Nucleus accumbens (tissue), 56 donors: ENCODE results near the gene GPR6.
A peak's percentile ranks its signal among the peaks of the same experiment; 100 is the strongest.

Experiments
- DNase-seq, 56 donors: peaks; one replicate each; lab custom pipeline; 2025; lab: John Stamatoyannopoulos, UW

GPR6 gene

DNA sequence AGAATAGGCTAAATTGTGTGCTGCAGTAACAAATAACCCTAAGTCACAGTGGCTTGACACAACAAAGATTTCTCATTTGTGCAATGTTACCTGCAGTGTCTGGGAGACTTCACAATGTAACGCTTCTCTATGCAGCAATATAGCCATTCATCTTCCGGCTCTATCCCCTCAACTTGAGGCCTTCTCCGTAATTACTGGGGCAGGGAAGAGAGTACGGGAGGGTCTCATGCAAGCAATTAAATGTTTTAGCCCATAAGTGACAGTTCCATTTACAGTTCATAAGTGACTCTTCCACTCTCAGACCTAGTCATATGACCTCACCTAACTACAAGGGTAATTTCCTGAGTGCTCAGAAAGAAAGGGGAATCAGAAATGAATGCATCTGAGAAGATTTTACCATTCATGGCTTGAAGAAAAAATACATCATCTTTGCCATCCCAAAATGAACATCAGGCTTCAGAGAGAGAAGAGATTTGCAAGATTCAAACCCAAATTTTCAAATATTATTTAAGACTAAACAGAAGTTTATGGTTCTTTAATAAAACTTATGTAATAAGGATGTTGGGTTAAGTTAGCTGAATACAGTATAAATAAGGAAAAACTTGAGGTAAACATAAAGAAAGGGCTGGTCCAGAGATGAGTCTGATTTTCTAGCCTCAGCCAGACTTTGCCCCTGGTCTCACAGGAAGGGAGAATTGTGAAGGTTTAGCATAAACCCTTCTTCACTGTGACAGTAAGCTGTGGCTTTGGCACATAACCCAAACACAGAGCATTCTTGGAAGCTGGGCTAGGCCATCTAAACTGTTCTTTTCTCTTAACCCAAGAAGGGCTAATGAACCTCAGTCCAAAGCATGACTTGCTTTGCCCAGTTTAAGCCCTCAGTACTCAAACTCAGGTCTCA lies 13.3 kb downstream of the GPR6 start:
- no peak for DNase-seq

DNA sequence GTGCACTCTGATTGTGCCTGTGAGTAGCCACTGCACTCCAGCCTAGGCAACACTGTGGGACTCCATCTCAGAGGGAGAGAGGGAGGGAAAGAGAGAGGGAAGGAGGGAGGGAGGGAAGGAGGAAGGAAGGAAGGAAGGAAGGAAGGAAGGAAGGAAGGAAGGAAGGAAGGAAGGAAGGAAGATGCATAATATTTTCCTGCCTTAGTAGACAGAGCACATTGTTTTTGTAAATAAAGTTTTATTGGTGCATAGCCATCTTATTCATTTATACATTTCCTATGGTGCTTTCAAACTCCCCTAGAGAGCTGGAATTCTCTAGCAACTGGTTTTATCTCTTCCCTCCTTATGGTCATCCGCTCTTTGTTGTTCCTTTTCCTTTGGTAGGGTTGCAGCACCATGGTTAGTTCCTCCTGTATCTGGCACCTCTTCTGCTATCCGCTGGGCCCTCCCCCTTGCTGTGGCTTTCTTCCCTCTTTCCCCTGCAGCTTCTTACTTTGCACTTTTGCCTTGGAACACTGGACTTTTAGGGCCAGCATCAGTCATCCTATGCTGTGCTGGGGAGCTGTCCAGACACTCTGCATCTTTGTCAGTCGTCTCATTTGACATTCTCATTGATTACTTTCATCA lies 20.2 kb downstream of the GPR6 start:
- DNase-seq, result no peak

DNA sequence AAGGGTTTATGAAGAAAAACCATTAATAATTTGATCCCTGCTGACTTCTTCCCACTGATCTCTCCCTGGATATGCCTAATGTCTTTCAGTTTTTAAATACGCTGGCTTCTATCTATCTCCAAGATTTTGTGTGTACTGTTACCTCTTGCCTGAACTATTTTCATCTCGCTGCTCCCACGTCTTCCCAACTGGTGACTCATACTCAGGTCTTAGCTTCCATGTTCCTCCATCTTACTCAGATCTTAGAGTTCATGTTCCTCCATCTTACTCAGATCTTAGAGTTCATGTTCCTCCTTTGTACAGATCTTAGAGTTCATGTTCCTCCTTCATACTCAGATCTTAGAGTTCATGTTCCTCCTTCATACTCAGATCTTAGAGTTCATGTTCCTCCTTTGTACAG lies 21.6 kb downstream of the GPR6 start:
- DNase-seq, result peak in 4 of 56 donors; percentile 5 to 46 (median 27)

DNA sequence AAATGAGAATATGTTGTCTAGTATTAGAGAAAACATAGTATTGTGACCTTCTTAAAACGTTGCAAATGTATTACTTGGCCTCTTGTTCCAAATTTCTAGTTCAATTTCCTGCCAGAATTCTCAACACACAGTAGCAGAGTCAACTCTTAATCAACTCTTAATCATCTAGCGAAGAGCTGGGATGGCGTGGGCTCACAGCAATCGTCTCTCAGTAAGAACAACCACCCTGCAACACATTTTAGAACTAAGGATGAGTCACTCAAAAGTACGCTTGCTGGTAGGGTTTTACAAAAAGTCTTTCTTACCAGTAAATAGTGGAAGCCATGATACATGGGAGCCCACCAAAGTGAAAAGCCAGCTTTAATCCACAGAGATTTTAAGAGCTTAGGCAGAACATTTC lies 24.6 kb downstream of the GPR6 start:
- peak in 9 of 56 donors; percentile 14 to 61 (median 45) for DNase-seq

DNA sequence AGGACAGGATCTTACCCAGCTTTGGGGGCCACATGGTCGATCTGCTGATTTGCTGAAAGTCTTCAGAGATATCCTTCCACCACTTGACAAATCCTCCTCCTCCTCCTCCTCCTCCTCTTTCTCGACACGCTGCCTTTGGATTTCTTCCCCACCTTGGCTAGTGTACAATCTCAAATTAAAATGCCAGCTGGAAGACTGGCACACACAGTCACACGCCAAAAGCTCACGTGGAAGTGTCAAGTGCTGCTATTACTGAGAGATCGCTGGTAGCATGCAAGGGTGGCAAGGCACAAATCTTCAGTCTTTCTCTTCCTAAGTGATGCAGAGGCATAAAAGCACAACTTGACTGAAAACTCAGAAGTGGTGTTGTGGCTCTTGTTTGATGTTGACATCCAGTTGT lies 35.3 kb downstream of the GPR6 start:
- DNase-seq, result peak in 6 of 56 donors; percentile 6 to 34 (median 17)

DNA sequence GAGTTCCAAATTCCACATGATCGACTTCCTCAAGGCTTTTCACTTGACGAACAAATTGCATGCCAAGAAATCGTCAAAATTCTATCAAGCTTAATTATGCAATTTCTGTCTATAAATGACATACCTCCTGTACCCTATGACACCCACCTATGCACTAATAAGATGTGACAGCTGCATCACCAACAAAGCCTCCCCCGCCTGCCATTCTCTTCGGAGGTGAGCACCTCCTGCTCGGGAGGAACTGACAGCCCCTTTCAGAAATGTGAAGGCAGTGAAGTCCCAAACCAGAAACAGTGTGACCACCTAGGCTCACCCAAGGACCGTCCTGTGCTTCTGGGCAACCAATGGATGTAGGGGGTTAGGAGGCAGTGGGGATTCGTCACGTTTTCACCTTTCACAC lies 37.1 kb downstream of the GPR6 start:
- DNase-seq, result peak in 25 of 56 donors; percentile 7 to 77 (median 39)

DNA sequence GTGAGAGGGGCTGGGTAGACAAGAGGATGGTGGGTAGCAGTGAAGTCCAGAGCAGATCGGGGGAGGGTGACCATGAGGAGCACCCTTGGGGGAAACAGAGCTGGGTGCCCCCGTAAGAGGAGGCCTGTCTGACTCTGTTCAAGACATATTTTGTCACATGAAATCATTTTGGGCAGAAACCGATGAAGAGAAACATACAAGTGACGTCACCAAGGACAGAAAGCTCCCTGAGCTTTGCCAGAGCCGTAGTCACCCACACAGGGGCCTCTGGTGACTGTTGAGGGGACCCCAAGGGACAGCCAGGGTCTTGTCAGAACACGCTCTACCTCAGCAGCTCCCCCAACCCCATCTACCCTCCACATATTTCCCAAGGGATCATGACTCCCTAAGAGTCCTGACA lies 39.2 kb downstream of the GPR6 start:
- DNase-seq, result no peak

DNA sequence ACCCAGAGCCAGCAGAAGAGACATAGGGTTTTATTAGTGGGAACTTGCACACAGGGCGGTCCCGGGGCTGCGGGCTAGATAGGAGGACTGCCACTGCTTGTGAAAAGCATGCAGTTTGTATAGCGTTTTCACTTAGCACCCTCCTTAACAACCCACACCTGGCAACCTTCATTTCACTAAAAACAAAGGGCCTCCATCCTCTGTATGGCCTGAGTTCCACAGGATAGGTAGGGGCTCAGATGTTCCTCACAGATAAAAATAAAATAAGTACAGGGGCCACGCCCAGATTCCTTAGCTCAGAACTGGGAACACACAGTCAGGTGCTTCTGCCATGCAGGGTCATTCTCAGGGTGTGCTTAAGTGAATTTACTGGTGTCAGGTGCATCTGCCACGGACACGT lies 39.8 kb downstream of the GPR6 start:
- DNase-seq, result no peak

DNA sequence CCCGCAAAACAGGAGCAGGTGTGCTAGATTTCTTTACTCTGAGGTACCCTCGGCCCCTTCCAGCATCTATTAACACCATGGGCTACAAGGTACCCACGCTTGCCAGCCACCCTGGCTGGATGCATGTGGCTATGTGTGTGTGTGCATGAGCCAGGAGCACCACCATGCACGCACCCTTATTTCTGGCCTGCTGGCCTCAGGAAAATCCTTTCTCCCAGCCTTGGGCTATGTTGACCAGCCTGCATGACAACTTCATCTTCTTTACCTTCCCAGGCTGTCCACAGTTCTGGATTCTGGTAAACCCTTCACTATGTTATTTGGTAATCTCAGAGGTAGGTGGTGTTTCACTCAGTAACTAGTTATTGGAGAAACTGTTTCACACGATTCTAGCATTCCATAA lies 40.4 kb downstream of the GPR6 start:
- no peak for DNase-seq

DNA sequence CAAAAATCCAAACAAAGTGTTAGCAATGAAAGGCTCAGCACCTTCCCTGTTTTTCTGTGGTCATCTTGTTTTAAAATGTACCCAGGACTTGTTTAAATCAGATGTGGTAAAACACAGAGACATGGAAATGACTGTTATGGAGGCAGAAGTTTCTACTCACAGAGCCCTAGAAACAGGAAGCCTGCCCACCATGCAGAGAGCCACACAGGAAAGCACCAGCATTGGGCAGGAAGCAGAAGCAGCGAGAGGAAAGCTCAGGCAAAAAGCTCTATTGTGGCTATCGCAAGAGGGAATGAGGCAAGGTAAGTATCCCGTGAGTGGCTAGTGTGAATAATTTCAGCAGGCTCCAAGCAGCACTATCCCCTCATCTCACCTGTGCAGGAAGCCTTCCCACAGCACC lies 42.8 kb downstream of the GPR6 start:
- no peak for DNase-seq

DNA sequence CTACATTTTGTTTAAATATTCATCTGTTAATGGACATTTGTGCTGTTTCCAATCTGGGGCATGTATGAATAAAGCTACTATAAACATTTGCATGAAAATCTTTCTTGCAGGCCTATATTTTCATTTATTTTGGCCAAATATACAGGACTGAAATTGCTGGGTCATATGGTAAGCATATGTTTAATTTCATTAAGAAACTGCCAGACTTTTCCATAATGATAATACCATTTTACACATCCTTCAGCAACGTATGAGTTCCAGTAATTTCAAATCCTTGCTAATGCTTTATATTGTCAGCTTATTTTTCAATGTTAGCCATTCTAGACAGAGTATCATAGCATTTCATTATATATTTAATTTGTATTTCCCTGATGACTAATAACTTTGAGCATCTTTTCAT lies 51.0 kb downstream of the GPR6 start:
- no peak for DNase-seq
